Peyer's patch (tissue), 4 donors: Measurements from ENCODE around the gene CFAP58.

Experiments
- POLR2A ChIP-seq, 2 donors: fragments of 450-650 bp; IDR thresholded peaks; one replicate each; pipeline ENCODE4 v1.5.1; 2017; ENCODE audit warnings: antibody characterized with exemption in 2 of 2, mild to moderate bottlenecking in 2 of 2, moderate library complexity in 2 of 2
- TF ChIP-seq, protein P1 (sequence below), 6 experiments: fragments of 450-650 bp in 4 of 6; fragments of 200-600 bp in 2 of 6; sonication (generic) in 1 of 6; IDR thresholded peaks; one replicate each; pipeline ENCODE4 v1.5.1; 2017 to 2019; ENCODE audit warnings: antibody characterized with exemption in 6 of 6, mild to moderate bottlenecking in 3 of 6, moderate library complexity in 1 of 6

DNA sequence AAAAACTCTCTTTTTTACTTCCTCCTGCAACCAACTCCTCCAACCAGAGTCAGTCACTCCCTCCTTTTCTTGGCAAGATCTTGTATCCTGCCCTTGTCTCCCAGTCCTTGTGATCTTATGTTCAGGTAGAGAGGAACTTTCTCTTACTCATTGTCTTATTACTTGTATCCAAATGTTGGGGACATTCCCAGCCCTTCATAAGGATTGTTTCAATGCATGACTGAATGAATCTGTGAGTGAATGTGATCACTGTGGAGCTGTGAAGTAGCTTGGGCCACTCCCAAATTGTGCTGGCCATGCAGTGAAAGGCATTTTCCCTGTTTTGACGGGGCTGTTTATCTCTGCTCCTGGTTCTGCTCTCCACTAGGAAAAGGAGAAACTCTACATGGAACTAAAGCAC lies 93.7 kb downstream of the CFAP58 start:
- TF ChIP-seq, protein P1, sequence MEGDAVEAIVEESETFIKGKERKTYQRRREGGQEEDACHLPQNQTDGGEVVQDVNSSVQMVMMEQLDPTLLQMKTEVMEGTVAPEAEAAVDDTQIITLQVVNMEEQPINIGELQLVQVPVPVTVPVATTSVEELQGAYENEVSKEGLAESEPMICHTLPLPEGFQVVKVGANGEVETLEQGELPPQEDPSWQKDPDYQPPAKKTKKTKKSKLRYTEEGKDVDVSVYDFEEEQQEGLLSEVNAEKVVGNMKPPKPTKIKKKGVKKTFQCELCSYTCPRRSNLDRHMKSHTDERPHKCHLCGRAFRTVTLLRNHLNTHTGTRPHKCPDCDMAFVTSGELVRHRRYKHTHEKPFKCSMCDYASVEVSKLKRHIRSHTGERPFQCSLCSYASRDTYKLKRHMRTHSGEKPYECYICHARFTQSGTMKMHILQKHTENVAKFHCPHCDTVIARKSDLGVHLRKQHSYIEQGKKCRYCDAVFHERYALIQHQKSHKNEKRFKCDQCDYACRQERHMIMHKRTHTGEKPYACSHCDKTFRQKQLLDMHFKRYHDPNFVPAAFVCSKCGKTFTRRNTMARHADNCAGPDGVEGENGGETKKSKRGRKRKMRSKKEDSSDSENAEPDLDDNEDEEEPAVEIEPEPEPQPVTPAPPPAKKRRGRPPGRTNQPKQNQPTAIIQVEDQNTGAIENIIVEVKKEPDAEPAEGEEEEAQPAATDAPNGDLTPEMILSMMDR (IDR thresholded peaks at IDR 0.05) = no peak
- TF ChIP-seq POLR2A (IDR thresholded peaks at IDR 0.05) = no peak
